GM21529 (cell line): ENCODE data around the gene DNAJB6.

Experiments
- ATAC-seq: cut with Tn5 transposase; IDR thresholded peaks from one replicate; pipeline ENCODE4 v1.9.1; 2021; ENCODE audit not compliant: unreplicated experiment

The DNAJB6 gene

GRCh38 chr7:157425137-157425731 lies 88.4 kb downstream of the DNAJB6 start:
- ATAC-seq = no peak

- no peak for ATAC-seq
Observed at GRCh38 chr7:157425761-157426160, 89.0 kb downstream of the DNAJB6 start.

- no peak for ATAC-seq
Observed at GRCh38 chr7:157426463-157427301, 89.9 kb downstream of the DNAJB6 start.

- ATAC-seq = no peak
Observed at GRCh38 chr7:157427811-157428553, 91.2 kb downstream of the DNAJB6 start.

GRCh38 chr7:157428554-157428945 lies 91.7 kb downstream of the DNAJB6 start:
- ATAC-seq = no peak

- ATAC-seq = no peak
Observed at GRCh38 chr7:157429001-157429679, 92.3 kb downstream of the DNAJB6 start.

- no peak for ATAC-seq
Observed at GRCh38 chr7:157429680-157430224, 92.9 kb downstream of the DNAJB6 start.

- no peak for ATAC-seq
Observed at GRCh38 chr7:157430721-157431120, 93.9 kb downstream of the DNAJB6 start.

- no peak for ATAC-seq
Observed at GRCh38 chr7:157431173-157431950, 94.6 kb downstream of the DNAJB6 start.

GRCh38 chr7:157431951-157432540 lies 95.2 kb downstream of the DNAJB6 start:
- no peak for ATAC-seq

- ATAC-seq = no peak
Observed at GRCh38 chr7:157432541-157432956, 95.7 kb downstream of the DNAJB6 start.

GRCh38 chr7:157432957-157433576 lies 96.3 kb downstream of the DNAJB6 start:
- ATAC-seq = no peak

- no peak for ATAC-seq
Observed at GRCh38 chr7:157433628-157434027, 96.8 kb downstream of the DNAJB6 start.

- ATAC-seq = no peak
Observed at GRCh38 chr7:157434231-157434630, 97.4 kb downstream of the DNAJB6 start.

GRCh38 chr7:157434701-157435100 lies 97.9 kb downstream of the DNAJB6 start:
- ATAC-seq = no peak

GRCh38 chr7:157436076-157436475 lies 99.3 kb downstream of the DNAJB6 start:
- no peak for ATAC-seq

GRCh38 chr7:157436763-157437480 lies 100.1 kb downstream of the DNAJB6 start:
- ATAC-seq = no peak

- ATAC-seq = no peak
Observed at GRCh38 chr7:157437519-157438061, 100.8 kb downstream of the DNAJB6 start.
